ENCODE results near the gene TMF1. TPM values are rescaled to one million over a fixed set of nuclear protein-coding genes. Genes with fewer than 3 reads are reported as not detected.

The TMF1 gene
- total RNA-seq, 1 donor from 2014 or later: 38.0 TPM

GRCh38 chr3:69087030-69087791 lies 35.1 kb upstream of the TMF1 start:
- TF ChIP-seq, protein P1, sequence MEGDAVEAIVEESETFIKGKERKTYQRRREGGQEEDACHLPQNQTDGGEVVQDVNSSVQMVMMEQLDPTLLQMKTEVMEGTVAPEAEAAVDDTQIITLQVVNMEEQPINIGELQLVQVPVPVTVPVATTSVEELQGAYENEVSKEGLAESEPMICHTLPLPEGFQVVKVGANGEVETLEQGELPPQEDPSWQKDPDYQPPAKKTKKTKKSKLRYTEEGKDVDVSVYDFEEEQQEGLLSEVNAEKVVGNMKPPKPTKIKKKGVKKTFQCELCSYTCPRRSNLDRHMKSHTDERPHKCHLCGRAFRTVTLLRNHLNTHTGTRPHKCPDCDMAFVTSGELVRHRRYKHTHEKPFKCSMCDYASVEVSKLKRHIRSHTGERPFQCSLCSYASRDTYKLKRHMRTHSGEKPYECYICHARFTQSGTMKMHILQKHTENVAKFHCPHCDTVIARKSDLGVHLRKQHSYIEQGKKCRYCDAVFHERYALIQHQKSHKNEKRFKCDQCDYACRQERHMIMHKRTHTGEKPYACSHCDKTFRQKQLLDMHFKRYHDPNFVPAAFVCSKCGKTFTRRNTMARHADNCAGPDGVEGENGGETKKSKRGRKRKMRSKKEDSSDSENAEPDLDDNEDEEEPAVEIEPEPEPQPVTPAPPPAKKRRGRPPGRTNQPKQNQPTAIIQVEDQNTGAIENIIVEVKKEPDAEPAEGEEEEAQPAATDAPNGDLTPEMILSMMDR (IDR thresholded peaks at IDR 0.05): no peak
- no peaks in the 10 kb centered on the region for H3K9me3 ChIP-seq
- H3K36me3 ChIP-seq: no peaks in the 10 kb centered on the region
- peaks cover 80% of the 10 kb centered on the region for H3K4me1 ChIP-seq
- ATAC-seq (no peak), DNase-seq (no peak)
- no peaks in the 10 kb centered on the region for H3K27me3 ChIP-seq
- peak overlapping the region; percentile 92 for H3K27ac ChIP-seq
- intact Hi-C loops (cut with DNase I): no loop called here
- H3K4me3 ChIP-seq: peak overlapping the region; percentile 74

GRCh38 chr3:69085833-69086722 lies 33.9 kb upstream of the TMF1 start:
- peak; percentile 90 for DNase-seq
- H3K4me1 ChIP-seq: peaks cover 70% of the 10 kb centered on the region
- TF ChIP-seq, protein P1 (IDR thresholded peaks at IDR 0.05): no peak
- H3K27ac ChIP-seq: peak overlapping the region; percentile 92
- H3K9me3 ChIP-seq: no peaks in the 10 kb centered on the region
- peak overlapping the region; percentile 74 for H3K4me3 ChIP-seq
- intact Hi-C loops (cut with DNase I): no loop called here
- peak; percentile 76 for ATAC-seq
- H3K27me3 ChIP-seq: no peaks in the 10 kb centered on the region
- no peaks in the 10 kb centered on the region for H3K36me3 ChIP-seq

DNA sequence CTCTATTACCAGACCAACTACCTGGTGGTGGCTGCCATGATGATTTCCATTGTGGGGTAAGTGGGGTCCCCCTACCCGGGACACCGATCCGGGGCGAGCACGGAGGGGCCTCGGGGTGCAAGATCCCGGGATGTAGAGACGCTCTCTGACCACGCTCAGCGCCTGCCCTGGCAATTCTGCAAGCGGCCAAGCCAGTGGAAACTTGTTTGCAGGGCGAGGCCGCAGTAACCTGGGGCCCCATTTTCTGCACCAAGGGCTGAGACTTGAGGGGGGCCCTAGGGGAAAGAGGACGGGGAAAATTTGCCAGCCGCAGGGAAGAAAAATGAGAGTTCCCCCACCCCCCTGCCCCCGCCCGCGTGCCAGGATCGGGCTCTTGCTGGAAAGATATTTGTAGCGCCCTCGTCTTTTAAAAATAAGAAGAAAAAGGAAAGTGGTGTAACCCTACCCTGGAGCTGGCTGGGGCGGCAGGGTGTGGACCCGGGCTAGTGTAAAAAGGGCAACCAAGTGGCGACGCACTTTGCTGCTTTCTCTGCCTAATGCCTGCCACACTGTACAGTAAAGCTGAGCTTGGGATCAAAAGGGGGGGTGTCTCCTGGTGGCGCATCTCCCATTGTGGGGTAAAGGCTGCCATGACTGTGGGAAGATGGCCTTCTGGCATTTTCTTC lies 33.2 kb upstream of the TMF1 start:
- DNase-seq (peak; percentile 74), ATAC-seq (peak; percentile 16)
- peak overlapping the region; percentile 92 for H3K27ac ChIP-seq
- intact Hi-C loops (cut with DNase I): no loop called here
- no peaks in the 10 kb centered on the region for H3K36me3 ChIP-seq
- TF ChIP-seq, protein P1 (IDR thresholded peaks at IDR 0.05): no peak
- no peaks in the 10 kb centered on the region for H3K9me3 ChIP-seq
- H3K4me3 ChIP-seq: peak overlapping the region; percentile 74
- peaks cover 66% of the 10 kb centered on the region for H3K4me1 ChIP-seq
- H3K27me3 ChIP-seq: no peaks in the 10 kb centered on the region

- Histone ChIP-seq H3K36me3 (no peaks in the 10 kb centered on the region), H3K4me1 (peaks cover 59% of the 10 kb centered on the region), H3K27me3 (no peaks in the 10 kb centered on the region), H3K4me3 (peak within 1 kb of the TSS; percentile 74), H3K9me3 (no peaks in the 10 kb centered on the region), H3K27ac (peak within 1 kb of the TSS; percentile 92)
- TF ChIP-seq, protein P1 (IDR thresholded peaks at IDR 0.05): no peak
- intact Hi-C loops (cut with DNase I): no loop called here
- ATAC-seq (peak; percentile 81), DNase-seq (peak; percentile 97)
These were observed 32.4 kb upstream of the TMF1 start, which contains the start of gene ARL6IP5 for GRCh38 chr3:69084326-69085167. ARL6IP5 (plus strand) TSS chr3:69084937; CDS start chr3:69085048, 111 bp downstream.

DNA sequence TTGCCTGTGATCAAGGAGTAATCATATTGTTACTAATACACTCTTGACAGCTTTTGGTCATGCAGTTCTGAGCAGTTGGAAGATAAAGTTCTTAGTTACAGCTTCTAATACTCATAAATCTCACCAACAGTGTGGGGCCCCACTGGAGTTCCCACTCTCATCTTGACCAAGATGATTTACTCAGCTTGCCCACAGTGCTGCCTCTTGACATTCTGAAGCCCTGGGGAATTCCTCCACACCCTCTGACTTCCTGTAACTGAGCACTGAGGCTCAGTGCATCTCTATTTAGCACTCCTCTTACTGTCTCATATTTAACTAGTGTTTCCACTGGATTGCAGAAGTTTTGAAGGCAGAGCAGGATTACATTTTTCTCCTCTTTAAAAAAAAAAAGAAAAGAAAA lies 30.7 kb upstream of the TMF1 start:
- TF ChIP-seq, protein P1 (IDR thresholded peaks at IDR 0.05): no peak
- ATAC-seq: peak; percentile 38
- Histone ChIP-seq H3K4me3 (no peak overlapping the region), H3K9me3 (no peaks in the 10 kb centered on the region), H3K27me3 (no peaks in the 10 kb centered on the region), H3K4me1 (peaks cover 51% of the 10 kb centered on the region), H3K27ac (peak overlapping the region; percentile 92), H3K36me3 (no peaks in the 10 kb centered on the region)
- intact Hi-C loops (cut with DNase I): no loop called here
- DNase-seq: no peak
